AG04450 (cell line): Measurements from ENCODE around the gene MPP3. TPM values are rescaled to one million over a fixed set of nuclear protein-coding genes. Genes with fewer than 3 reads are reported as not detected.

Source experiments
- CTCF ChIA-PET: fragments of 300-600, 350-600 bp; formaldehyde crosslinking; extraction: SDS; loops from one replicate; lab custom pipeline; 2022; ENCODE audit warnings: antibody characterized with exemption, inconsistent platforms; lab: Charles Lee
- POLR2A ChIA-PET: fragments of 350-600 bp; formaldehyde crosslinking; extraction: SDS; loops from one replicate; lab custom pipeline; 2021; ENCODE audit warnings: antibody characterized with exemption, inconsistent platforms; lab: Yijun Ruan, JAX
- DNase-seq: peaks from one replicate; pipeline ENCODE4 v3.0.0-alpha.2; 2011; ENCODE audit warnings: low read depth, low spot score
- H3K27ac ChIP-seq: one replicate; pipeline ENCODE4 v1.5.1; 2012; ENCODE audit warnings: low read depth, low read length, control low read depth
- H3K27me3 ChIP-seq: one replicate; pipeline ENCODE4 v1.6.0; 2012; ENCODE audit warnings: low read length; ENCODE audit not compliant: control insufficient read depth, insufficient read depth
- H3K4me3 ChIP-seq: 2 replicates; pipeline ENCODE4 v1.5.1; 2011; ENCODE audit warnings: mild to moderate bottlenecking, low read depth, low read length, control low read depth
- H3K9me3 ChIP-seq: 2 replicates; pipeline ENCODE4 v1.5.1; 2012; ENCODE audit warnings: low read length; ENCODE audit not compliant: control insufficient read depth, insufficient read depth
- polyA plus RNA-seq: library from polyadenylated mRNA; depleted of rRNA; stranded (reverse); fragments of >200 nt; gene quantifications from 2 replicates; pipeline ENCODE4 v1.2.3, GENCODE V29; 2011
- TF ChIP-seq, protein P1 (sequence below): IDR thresholded peaks from 2 replicates; pipeline ENCODE4 v1.5.1; 2011; ENCODE audit warnings: low read depth, low read length, control low read depth, inconsistent platforms

The MPP3 gene
- polyA plus RNA-seq, 1 experiment: 4.5 TPM

DNA sequence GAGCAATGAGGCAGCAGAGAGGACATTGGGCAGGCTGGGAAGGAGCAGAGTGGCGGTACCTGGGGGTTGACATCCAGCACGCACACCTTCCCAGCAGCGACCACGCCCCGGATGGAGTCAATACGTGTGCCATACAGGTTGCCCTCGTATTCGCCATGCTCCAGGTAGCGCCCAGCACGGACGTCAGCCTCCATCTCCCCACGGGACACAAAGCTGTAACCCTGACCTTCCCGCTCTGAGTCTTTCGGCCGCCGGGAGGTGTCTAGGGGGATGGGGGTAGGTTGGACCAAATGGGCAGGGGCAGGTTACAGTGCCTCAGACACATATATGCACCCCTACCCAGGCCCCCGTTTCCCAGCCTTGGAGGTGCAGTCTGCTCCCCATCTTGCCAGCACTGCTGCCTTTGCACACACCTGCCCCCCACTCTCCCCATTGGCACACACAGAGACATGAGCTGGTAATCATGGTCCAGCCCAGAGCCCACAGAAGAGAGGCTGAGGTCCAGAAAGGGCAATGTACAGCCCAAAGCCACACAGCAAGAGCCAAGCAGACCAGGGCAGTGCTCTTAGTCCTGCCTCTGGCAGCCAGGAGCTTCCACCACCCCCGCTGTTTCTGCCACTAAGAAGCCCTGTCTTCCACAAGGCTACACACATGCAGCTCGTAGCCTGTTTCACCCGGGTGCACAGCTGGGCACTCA is 46.9 kb upstream of the MPP3 start:
- POLR2A ChIA-PET: no interaction called here
- CTCF ChIA-PET: interaction anchor here (0.6 to 2.9 kb wide), 6 partner anchors 25 to 114 kb away, joined by 3 to 17 read pairs (median 3); no protein-coding TSS in a partner anchor
- TF ChIP-seq, protein P1, sequence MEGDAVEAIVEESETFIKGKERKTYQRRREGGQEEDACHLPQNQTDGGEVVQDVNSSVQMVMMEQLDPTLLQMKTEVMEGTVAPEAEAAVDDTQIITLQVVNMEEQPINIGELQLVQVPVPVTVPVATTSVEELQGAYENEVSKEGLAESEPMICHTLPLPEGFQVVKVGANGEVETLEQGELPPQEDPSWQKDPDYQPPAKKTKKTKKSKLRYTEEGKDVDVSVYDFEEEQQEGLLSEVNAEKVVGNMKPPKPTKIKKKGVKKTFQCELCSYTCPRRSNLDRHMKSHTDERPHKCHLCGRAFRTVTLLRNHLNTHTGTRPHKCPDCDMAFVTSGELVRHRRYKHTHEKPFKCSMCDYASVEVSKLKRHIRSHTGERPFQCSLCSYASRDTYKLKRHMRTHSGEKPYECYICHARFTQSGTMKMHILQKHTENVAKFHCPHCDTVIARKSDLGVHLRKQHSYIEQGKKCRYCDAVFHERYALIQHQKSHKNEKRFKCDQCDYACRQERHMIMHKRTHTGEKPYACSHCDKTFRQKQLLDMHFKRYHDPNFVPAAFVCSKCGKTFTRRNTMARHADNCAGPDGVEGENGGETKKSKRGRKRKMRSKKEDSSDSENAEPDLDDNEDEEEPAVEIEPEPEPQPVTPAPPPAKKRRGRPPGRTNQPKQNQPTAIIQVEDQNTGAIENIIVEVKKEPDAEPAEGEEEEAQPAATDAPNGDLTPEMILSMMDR: no peak

DNA sequence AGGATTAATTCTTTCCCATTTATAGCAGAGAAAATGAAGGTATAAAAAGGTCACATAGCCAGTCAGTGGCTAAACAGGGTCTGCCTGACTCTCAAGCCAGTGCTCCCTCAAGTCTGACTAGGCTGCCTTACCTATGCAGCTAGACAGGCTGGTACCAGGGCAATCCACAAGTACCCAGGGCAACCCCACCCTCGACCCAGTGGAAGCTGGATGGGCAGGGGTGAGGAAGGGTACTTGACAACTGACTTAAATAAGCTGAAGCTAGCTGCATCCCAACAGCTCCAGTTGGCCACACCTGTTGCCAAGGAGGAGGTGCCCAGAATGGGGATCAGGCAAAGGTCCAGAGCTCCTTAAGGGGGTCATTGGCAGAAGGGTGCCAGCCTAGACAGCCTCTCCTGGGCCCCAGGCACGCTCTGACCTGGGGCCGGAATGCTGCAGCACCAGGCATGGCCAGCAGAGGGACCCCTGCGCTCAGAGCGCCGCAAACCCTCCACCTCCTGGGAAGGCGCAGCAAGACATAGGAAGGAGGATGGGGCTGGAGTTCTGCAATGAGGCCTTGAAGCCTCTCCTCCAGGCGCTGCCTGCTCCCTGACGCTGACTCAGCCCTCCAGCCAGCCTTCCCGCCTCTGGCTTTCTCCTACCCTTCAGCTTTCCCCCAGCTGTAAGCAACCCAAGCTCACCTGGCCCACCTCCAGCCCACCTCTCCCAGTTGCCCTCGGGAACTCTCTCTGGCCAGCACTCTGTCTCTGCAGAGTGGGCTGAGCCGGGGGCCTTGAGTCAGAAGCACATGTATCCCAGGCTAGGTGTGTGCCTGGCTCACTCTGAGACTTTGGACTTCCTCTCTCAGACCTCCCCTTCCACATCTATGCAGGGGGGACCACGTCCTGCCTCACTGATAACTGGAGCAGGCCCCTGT is 45.6 kb upstream of the MPP3 start:
- CTCF ChIA-PET: interaction anchor here (0.5 to 2.9 kb wide), 42 partner anchors 10 to 307 kb away, joined by 3 to 49 read pairs (median 4); partner anchors contain the start of genes ASB16, CD300LG and HDAC5
- TF ChIP-seq, protein P1: peak; percentile 97
- POLR2A ChIA-PET: no interaction called here
- peak; percentile 74 for DNase-seq
- no peak overlapping the region for H3K27ac ChIP-seq
- H3K4me3 ChIP-seq: no peak overlapping the region
- peaks cover 18% of the 10 kb centered on the region for H3K27me3 ChIP-seq
- no peaks in the 10 kb centered on the region; the same call in 1 of the 2 replicates for H3K9me3 ChIP-seq

More for the DNA sequence above, 46.9 kb upstream of the MPP3 start:
- peaks cover 14% of the 10 kb centered on the region for H3K27me3 ChIP-seq
- no peak for DNase-seq
- H3K4me3 ChIP-seq: no peak overlapping the region
- no peak overlapping the region for H3K27ac ChIP-seq
- H3K9me3 ChIP-seq: no peaks in the 10 kb centered on the region; the same call in 1 of the 2 replicates

DNA sequence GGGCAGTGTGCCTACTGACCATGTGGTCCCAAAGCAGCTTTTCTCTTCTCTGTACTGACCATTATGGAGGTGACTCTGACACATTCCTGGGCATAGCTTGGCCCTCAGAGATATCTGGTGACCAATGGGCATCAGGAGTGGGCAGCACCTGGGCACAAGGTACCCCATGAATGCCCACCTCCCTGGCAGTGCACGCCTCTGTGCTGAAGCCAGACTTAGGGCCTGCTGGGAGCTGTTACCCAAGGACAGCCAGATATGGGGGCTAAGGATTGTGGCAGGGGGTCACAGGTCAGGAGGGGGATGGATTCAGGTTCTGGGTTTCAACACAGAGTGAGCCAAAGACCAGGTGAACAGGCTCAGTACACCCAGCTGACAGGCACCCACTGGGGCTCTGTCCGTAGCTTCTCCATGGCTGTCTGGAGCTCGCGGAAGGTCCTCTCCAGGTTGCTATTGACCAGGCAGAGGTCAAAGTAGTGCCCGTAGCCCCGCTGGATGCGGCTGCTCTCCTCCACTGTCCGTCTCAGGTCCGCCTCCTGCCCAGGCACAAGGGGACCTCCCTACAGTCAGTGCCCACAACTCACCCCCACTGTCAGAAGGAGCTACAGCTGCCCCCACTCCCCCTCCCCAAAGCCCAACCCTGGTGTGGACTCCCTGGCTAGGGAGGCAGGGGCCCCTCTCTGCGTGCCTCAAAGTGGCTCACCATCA is 44.7 kb upstream of the MPP3 start:
- no peak for DNase-seq
- Histone ChIP-seq H3K4me3 (no peak overlapping the region), H3K27ac (no peak overlapping the region), H3K27me3 (peaks cover 23% of the 10 kb centered on the region), H3K9me3 (no peaks in the 10 kb centered on the region; the same call in 1 of the 2 replicates)
- ChIA-PET CTCF (interaction anchor here (0.5 to 2.9 kb wide), 42 partner anchors 11 to 327 kb away, joined by 3 to 49 read pairs (median 4); partner anchors contain the start of genes ASB16, CD300LG and HDAC5), POLR2A (no interaction called here)
- TF ChIP-seq, protein P1: no peak

DNA sequence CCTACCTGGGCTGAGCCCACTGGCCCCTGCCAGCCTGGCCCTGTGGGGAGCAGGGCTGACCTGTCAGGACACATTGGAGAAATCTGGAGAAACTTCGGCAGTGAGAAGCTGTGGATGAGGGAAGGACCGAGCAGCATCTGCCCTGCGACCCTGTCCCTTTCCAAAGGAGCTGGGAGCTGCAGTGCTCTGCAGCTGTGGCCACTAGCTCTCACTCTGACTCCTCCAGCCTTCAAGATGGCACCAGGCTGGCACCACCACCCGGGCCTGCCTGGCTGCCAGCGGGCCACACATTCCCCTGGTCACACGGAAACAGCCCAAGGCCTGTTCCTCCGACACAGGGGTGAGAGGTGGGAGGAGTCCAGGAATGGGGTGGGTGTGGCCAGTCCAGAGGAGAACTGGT is 44.1 kb upstream of the MPP3 start:
- H3K27me3 ChIP-seq: peaks cover 27% of the 10 kb centered on the region
- DNase-seq: no peak
- POLR2A ChIA-PET: no interaction called here
- CTCF ChIA-PET: interaction anchor here (0.6 to 2.9 kb wide), 10 partner anchors 10 to 328 kb away, joined by 3 to 49 read pairs (median 10); partner anchors contain the start of gene CD300LG
- H3K4me3 ChIP-seq: no peak overlapping the region
- TF ChIP-seq, protein P1: no peak
- H3K27ac ChIP-seq: no peak overlapping the region
- no peaks in the 10 kb centered on the region; the same call in 1 of the 2 replicates for H3K9me3 ChIP-seq
